ENCODE results near the gene SMIM10L2A. TPM values are rescaled to one million over a fixed set of nuclear protein-coding genes. Genes with fewer than 3 reads are reported as not detected.

Gene SMIM10L2A
- total and polyA plus RNA-seq, 2 experiments from 2014 or later: 1.4 to 5.6 TPM

DNA sequence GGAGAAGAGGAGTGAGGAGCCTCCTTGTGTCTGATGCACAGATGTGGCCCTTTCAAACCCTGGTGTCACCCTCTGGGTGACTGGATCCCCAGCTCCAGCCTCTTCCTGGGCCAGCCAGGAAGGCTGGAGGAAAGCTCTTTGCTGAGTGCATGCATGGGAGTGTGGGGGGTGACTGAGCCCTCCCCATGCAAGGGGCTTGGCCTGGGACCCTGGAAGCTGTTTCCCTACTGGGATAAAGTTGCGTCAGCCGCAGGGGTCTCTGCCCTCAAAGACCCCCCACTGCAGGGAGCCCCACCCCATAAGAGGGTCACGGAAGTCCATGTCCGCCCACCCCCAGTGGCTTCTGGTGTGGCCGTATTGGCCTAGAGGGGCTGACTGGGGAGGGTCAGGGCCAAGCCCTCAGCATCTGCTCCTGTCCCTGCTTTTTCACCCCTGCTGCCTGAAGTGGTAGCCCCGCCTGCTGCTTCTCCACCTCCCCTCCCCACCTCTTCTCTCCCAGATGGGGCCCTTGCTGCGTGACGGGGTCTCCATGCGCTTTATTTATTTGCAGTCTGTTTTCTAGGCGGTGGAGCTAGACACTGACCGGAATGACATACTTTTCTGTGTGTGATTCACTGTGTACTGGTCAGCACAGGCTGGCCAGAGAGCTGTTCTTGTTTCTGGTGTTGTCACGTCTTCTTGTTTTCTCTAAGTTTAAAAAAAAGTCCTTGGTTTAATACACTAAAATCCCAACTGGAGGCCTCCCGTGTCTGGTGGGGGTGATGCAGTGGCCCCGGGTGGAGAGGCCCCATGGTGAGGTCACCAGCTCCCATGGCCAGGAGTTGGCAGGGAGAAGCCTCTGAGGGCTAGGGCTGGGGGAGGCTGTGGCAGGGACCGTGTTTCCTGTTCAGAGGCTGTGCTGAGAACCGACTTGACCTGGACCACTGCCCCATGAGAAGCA is 3.6 kb downstream of the SMIM10L2A start (continued):
- TF ChIP-seq, protein P1, sequence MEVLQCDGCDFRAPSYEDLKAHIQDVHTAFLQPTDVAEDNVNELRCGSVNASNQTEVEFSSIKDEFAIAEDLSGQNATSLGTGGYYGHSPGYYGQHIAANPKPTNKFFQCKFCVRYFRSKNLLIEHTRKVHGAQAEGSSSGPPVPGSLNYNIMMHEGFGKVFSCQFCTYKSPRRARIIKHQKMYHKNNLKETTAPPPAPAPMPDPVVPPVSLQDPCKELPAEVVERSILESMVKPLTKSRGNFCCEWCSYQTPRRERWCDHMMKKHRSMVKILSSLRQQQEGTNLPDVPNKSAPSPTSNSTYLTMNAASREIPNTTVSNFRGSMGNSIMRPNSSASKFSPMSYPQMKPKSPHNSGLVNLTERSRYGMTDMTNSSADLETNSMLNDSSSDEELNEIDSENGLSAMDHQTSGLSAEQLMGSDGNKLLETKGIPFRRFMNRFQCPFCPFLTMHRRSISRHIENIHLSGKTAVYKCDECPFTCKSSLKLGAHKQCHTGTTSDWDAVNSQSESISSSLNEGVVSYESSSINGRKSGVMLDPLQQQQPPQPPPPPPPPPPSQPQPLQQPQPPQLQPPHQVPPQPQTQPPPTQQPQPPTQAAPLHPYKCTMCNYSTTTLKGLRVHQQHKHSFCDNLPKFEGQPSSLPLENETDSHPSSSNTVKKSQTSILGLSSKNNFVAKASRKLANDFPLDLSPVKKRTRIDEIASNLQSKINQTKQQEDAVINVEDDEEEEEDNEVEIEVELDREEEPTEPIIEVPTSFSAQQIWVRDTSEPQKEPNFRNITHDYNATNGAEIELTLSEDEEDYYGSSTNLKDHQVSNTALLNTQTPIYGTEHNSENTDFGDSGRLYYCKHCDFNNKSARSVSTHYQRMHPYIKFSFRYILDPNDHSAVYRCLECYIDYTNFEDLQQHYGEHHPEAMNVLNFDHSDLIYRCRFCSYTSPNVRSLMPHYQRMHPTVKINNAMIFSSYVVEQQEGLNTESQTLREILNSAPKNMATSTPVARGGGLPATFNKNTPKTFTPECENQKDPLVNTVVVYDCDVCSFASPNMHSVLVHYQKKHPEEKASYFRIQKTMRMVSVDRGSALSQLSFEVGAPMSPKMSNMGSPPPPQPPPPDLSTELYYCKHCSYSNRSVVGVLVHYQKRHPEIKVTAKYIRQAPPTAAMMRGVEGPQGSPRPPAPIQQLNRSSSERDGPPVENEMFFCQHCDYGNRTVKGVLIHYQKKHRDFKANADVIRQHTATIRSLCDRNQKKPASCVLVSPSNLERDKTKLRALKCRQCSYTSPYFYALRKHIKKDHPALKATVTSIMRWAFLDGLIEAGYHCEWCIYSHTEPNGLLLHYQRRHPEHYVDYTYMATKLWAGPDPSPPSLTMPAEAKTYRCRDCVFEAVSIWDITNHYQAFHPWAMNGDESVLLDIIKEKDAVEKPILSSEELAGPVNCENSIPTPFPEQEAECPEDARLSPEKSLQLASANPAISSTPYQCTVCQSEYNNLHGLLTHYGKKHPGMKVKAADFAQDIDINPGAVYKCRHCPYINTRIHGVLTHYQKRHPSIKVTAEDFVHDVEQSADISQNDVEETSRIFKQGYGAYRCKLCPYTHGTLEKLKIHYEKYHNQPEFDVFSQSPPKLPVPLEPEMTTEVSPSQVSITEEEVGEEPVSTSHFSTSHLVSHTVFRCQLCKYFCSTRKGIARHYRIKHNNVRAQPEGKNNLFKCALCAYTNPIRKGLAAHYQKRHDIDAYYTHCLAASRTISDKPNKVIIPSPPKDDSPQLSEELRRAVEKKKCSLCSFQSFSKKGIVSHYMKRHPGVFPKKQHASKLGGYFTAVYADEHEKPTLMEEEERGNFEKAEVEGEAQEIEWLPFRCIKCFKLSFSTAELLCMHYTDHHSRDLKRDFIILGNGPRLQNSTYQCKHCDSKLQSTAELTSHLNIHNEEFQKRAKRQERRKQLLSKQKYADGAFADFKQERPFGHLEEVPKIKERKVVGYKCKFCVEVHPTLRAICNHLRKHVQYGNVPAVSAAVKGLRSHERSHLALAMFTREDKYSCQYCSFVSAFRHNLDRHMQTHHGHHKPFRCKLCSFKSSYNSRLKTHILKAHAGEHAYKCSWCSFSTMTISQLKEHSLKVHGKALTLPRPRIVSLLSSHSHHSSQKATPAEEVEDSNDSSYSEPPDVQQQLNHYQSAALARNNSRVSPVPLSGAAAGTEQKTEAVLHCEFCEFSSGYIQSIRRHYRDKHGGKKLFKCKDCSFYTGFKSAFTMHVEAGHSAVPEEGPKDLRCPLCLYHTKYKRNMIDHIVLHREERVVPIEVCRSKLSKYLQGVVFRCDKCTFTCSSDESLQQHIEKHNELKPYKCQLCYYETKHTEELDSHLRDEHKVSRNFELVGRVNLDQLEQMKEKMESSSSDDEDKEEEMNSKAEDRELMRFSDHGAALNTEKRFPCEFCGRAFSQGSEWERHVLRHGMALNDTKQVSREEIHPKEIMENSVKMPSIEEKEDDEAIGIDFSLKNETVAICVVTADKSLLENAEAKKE (CRISPR knock-in tag; IDR thresholded peaks at IDR 0.05): no peak
- TF ChIP-seq EZH2phosphoT487 (IDR thresholded peaks at IDR 0.05; ENCODE audit: unreplicated experiment): no peak

DNA sequence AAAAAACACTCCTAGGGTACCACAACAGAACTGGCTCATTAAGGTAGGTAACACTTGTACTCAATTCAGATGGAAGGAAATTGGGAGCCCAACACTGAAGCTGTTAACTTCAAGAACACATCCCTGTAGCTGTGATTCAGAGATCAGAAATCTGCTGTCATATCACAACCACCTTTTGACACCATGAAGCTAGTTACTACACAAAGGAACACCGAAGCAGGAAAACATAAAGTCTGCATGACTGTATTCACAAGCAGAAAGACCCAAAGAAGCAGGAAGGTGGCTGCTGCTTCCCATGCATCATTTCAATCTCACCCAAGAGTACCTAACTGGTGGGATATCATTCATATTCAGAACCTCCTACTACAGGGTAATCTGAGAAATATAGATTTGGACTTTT is 7.7 kb downstream of the SMIM10L2A start:
- H3K4me3 Mint-ChIP-seq: no peak overlapping the region
- no peaks in the 10 kb centered on the region for H3K36me3 Mint-ChIP-seq (ENCODE audit: low read depth)
- Histone ChIP-seq H3K4me1 (ENCODE audit: insufficient read depth) (no peaks in the 10 kb centered on the region), H3K4me3 (no peak overlapping the region), H3K27ac (ENCODE audit: low read depth) (no peak overlapping the region), H2AFZ (no peak overlapping the region), H3K36me3 (ENCODE audit: insufficient read depth) (no peaks in the 10 kb centered on the region), H3K79me2 (replicated peaks; ENCODE audit: insufficient read depth) (no peaks in the 10 kb centered on the region), H3K27me3 (ENCODE audit: insufficient read depth) (no peaks in the 10 kb centered on the region), H3F3A (replicated peaks; ENCODE audit: low read depth) (no peaks in the 10 kb centered on the region), H3K9me2 (ENCODE audit: insufficient read depth) (no peaks in the 10 kb centered on the region), H3K4me2 (no peak overlapping the region), H4K20me1 (replicated peaks; ENCODE audit: insufficient read depth) (no peaks in the 10 kb centered on the region)
- DNase-seq (ENCODE audit: low spot score) (no peak), ATAC-seq (no peak)
- H3K27ac Mint-ChIP-seq: no peak overlapping the region
- H3K9me3 Mint-ChIP-seq: no peaks in the 10 kb centered on the region; the same call in 2 of the 3 replicates
- H3K4me1 Mint-ChIP-seq: peaks cover 8% of the 10 kb centered on the region; the same call in 2 of the 3 replicates
- peaks cover 10% of the 10 kb centered on the region for H3K27me3 Mint-ChIP-seq (ENCODE audit: insufficient read depth, low read depth, poor library complexity)
- TF ChIP-seq, protein P1 (CRISPR knock-in tag; IDR thresholded peaks at IDR 0.05): no peak
- no peak for TF ChIP-seq STAT1 (IDR thresholded peaks at IDR 0.05; ENCODE audit: unreplicated experiment)
- no peak for TF ChIP-seq EZH2 (IDR thresholded peaks at IDR 0.05; ENCODE audit: low read depth, unreplicated experiment)

Measured in GM23338 (cell line).